SK-N-MC (cell line): ENCODE results near the gene GNAQ.

ENCODE experiments used
- EZH2 ChIP-seq: fragments of 200-600 bp; sonication (generic); IDR thresholded peaks from one replicate; pipeline ENCODE4 v1.6.1; 2017; ENCODE audit warnings: antibody characterized with exemption
- POLR2AphosphoS5 ChIP-seq: IDR thresholded peaks from 2 replicates; pipeline ENCODE4 v1.6.1; 2012; ENCODE audit warnings: mild to moderate bottlenecking, low read depth, low read length, borderline replicate concordance

DNA sequence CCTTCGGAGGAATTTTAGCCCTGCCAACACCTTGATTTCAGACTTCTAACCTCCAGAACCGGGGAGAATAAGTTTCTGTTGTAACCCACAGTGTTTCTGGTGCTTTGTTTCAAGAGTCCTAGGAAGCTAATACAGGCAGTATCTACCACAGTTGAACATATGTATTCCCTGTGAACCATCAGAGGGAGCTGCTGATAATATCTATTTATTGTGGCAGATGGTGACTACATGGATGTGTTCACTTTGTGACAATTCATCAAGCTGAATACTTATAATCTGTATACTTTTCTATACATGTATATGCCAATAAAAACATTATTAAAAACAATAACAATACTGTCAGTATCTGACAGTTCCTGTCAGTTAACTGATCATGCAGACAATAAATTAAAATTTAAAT, 246.3 kb downstream of the GNAQ start:
- no peak for TF ChIP-seq EZH2
- TF ChIP-seq POLR2AphosphoS5 = no peak
